Erythroblast (primary cell): ENCODE data around the gene ELF2.

Experiments used
- GATA1 ChIP-seq: IDR thresholded peaks from 2 replicates; pipeline ENCODE4 v1.6.1; 2011; ENCODE audit warnings: low read depth, mild to moderate bottlenecking, control low read depth, low read length, moderate library complexity
- POLR2A ChIP-seq: IDR thresholded peaks from 2 replicates; pipeline ENCODE4 v1.6.1; 2011; ENCODE audit warnings: mild to moderate bottlenecking, low read length

- TF ChIP-seq POLR2A, result no peak
- TF ChIP-seq GATA1, result no peak
Measured at GRCh38 chr4:139020384-139020783, 156.6 kb downstream of the ELF2 start.
